NCI-H748 (cell line): ENCODE results near the gene RAD51C.
A peak's percentile ranks its signal among the peaks of the same experiment; 100 is the strongest.
"Not testable (repeated sequence)": the region's sequence is repeated elsewhere in the genome, so short reads cannot be mapped to it uniquely, and the experiment has no call there.

Source experiments
- DNase-seq: peaks from one replicate; lab custom pipeline; 2025; ENCODE audit not compliant: unreplicated experiment; lab: John Stamatoyannopoulos, UW

The RAD51C gene

GRCh38 chr17:58684003-58684402 is 8.4 kb upstream of the RAD51C start:
- no peak for DNase-seq

GRCh38 chr17:58684462-58684861 is 7.9 kb upstream of the RAD51C start:
- not testable (repeated sequence) for DNase-seq

- no peak for DNase-seq
These were observed 5.4 kb upstream of the RAD51C start for GRCh38 chr17:58686980-58687379.

GRCh38 chr17:58688521-58688920 is 3.9 kb upstream of the RAD51C start:
- no peak for DNase-seq

- DNase-seq: not testable (repeated sequence)
These were observed 2.4 kb upstream of the RAD51C start for GRCh38 chr17:58690033-58690432.

GRCh38 chr17:58691701-58692238 is 632 bp upstream of the RAD51C start, which contains the start of gene TEX14:
TEX14 (minus strand) TSS chr17:58692045; CDS start chr17:58652001, 40,044 bp downstream.
- DNase-seq: no peak

GRCh38 chr17:58693208-58693607 is 806 bp downstream of the RAD51C start:
- DNase-seq: no peak

GRCh38 chr17:58693751-58694150 is 1.3 kb downstream of the RAD51C start:
- DNase-seq: no peak

- no peak for DNase-seq
These were observed 1.9 kb downstream of the RAD51C start for GRCh38 chr17:58694302-58694701.

- no peak for DNase-seq
These were observed 2.4 kb downstream of the RAD51C start for GRCh38 chr17:58694826-58695225.

GRCh38 chr17:58699771-58700170 is 7.4 kb downstream of the RAD51C start:
- no peak for DNase-seq

GRCh38 chr17:58702045-58702476 is 9.7 kb downstream of the RAD51C start:
- no peak for DNase-seq

GRCh38 chr17:58702708-58703107 is 10.3 kb downstream of the RAD51C start:
- no peak for DNase-seq

GRCh38 chr17:58703137-58703915 is 10.9 kb downstream of the RAD51C start:
- no peak for DNase-seq

- no peak for DNase-seq
These were observed 11.5 kb downstream of the RAD51C start for GRCh38 chr17:58703916-58704286.

GRCh38 chr17:58706351-58707140 is 14.1 kb downstream of the RAD51C start:
- no peak for DNase-seq

GRCh38 chr17:58710948-58711552 is 18.6 kb downstream of the RAD51C start:
- peak; percentile 72 for DNase-seq

- DNase-seq: no peak
These were observed 29.9 kb downstream of the RAD51C start for GRCh38 chr17:58722274-58722673.

- DNase-seq: no peak
These were observed 30.3 kb downstream of the RAD51C start for GRCh38 chr17:58722696-58723095.

- DNase-seq: no peak
These were observed 36.4 kb downstream of the RAD51C start for GRCh38 chr17:58728798-58729197.

GRCh38 chr17:58730937-58731336 is 38.5 kb downstream of the RAD51C start:
- no peak for DNase-seq
